GM18858 (cell line): ENCODE measurements around the gene ADAM19.
"Not testable (repeated sequence)": the region's sequence is repeated elsewhere in the genome, so short reads cannot be mapped to it uniquely, and the experiment has no call there.

ENCODE experiments used
- ATAC-seq: cut with Tn5 transposase; IDR thresholded peaks from one replicate; pipeline ENCODE4 v1.9.1; 2021; ENCODE audit not compliant: unreplicated experiment

ADAM19 gene

DNA sequence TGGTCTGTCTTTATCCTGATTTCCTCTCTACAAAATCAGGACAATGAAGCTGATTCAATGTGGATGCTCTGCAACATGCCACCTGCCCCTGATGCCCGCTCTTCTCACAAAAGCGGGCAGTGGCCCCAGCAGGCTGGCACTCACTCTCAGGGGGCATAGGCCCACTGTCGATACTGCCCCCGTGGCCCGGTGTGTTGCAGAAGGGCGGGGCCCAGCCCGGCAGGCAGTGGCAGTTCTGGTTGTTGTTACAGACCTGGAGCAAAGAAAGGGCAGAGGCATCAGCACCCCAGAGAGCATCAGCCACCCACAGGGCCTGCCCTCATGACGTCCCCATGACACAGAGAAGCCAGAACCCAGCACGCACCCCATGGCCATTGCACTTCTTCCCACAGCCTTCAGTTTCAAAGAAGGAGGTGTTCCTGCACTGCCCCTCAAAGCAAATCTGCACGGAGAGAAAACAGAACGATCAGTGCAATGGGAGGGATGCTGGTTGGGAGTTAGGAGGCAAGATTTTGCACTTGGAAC lies 84.0 kb downstream of the ADAM19 start:
- no peak for ATAC-seq

DNA sequence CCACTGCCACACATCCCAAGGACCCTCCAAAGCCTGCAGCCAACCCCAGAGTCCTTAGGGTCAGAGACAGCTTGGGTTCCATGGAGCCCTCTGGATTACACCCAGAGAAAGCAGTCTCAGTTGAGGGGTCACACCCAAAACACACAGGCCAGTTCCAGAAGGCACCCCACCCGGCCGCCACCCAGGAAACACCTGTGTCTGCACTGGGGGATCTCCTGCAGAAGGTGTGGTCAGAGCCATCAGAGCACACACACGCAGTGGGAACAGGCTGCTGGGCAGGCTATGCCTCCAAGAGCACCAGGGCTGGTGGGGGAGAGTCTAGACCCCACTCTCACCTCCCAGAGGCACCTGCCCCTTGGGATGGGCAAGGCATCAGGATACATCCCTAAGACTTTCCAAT lies 88.2 kb downstream of the ADAM19 start:
- ATAC-seq = no peak

DNA sequence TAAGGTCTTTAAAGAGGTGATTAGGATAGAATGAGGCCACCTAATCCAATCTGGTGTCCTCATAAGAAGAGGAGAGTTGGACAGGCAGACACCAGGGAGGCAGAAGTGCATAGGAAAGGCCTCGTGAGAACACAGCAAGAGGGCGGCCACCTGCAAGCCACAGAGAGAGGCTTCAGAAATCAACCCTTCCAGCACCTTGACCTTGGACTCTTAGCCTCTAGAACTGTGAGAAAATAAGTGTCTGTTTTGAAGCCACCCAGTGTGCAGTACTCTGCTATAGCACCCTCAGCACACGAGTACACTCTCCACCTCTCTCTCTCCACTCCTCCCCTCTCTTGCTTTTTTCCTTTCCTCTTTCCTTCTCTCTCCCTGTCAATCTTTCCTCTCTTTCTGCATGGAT lies 88.7 kb downstream of the ADAM19 start:
- peak; percentile 36 for ATAC-seq

DNA sequence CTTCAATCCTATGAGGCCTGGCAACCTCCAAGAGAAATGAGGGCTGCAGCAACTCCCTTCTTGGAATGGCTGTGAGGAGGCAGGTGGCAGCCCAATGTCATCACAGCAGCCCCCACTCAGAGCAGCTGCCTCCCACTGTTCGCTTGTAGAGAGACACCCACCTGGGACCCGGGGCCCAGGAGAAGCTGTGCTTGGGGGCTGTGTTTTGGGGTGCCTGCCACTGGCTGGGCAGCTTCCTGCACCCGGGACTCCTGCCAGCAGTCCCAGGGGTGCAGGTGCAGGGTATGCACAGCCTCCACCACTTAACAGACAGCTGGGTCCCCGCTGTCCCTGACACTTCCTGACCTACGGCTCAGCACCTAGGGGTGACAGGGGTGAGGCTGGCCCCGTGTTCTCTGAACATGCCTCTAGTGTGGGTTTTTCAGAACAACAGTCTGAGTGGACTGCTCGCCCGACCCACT lies 89.3 kb downstream of the ADAM19 start:
- peak; percentile 25 for ATAC-seq

DNA sequence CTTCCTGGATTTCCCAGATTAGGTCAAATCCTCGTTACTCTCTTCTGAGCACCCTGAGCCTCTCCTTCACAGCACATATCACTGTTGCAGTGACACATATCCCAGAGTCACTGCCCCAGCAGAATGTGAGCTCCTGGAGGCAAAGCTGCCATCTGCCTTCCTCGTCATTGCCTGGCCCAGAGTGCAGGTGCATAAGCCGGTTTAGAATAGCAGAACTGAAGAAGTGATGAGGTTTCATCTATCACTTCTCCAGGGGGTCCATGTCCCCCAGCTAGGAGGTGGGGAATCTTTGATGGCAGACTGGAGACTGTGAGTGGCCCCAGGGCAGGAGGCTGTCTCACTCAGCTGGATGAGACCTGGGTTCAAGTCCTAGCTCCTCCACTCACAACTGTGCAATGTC lies 89.8 kb downstream of the ADAM19 start:
- peak; percentile 39 for ATAC-seq

DNA sequence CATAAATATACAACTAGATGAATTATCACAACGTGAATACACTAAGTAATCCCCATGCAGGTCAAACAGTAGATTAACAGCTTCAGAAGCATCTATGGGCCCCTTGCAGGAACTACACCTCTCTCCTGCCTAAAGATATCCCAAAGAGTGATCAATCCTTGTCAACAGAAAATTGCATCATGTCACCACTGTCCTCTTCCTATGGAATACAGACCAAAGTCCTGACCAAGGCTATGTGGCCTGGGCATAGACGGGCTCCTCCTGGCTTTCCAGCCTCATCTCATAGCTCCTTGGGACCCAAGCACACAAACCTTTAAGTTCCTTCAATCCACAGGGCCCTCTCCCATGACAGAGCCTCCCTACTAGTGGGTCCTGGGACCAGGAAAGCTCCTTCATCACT lies 90.2 kb downstream of the ADAM19 start:
- ATAC-seq = no peak

DNA sequence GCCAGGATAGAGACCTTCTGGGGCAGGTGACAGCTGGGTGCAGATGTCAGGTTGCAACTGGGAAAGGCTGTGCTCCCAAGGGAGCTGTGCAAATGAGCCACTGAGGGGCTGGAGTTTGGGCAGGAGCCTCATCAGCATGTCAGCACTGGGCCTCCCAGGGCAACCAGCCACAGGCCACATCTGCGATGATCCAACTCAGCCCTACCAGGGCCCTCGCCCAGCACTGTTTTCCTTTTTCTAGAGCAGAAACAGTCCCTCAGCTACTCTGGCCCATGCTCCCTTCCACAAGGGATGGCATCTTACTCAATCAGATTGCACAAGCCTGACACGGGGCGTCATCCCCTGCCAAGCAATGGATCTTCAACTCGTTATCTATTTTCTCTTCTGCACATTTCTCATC lies 90.8 kb downstream of the ADAM19 start:
- ATAC-seq = no peak

DNA sequence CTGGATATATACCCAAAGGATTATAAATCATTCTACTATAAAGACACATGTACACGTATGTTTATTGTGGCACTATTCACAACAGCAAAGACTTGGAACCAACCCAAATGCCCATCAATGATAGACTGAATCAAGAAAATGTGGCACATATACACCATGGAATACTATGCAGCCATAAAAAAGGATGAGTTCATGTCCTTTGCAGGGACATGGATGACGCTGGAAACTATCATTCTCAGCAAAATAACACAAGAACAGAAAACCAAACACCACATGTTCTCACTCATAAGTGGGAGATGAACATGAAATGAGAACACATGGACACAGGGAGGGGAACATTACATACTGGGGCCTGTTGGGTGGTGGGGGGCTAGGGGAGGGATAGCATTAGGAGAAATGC lies 92.9 kb downstream of the ADAM19 start:
- ATAC-seq = not testable (repeated sequence)

DNA sequence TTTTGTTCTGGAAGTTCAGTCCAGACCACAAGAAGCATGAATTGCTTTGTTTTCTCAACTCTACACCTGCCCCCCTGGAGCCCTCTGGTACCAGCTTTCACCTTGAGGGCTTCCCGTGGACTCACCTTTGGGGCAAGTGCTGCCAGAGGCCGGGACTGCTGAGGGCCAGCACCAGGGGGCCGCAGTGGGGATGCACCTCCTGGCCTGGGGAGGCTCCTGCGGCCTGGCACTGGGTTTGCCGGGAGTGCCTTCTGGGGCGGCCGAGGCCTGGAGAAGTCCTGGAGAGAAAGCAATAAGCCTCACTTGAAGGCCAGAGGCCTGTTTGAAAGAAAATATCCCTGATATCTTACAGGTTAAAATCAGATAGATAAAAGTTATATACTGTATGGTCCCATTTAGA lies 93.9 kb downstream of the ADAM19 start:
- no peak for ATAC-seq

DNA sequence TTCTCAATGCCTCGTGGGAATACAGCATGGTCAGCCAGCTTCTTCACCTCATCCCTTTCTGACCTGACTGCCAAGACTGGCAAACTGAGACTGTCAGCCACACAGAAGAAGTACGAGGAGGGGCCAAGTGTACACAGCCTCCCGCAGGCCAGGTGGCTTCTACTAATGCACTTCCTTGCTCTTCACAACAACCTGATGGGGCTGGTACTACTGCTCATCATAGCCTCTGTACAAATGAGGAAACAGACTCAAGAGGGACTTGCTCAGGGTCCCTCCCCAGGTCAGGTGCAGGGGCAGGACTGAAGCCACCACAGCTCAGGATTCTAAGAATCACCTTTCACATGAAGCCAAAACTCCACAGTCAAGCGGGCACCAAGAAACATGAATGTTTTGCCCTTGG lies 94.3 kb downstream of the ADAM19 start:
- ATAC-seq = no peak

DNA sequence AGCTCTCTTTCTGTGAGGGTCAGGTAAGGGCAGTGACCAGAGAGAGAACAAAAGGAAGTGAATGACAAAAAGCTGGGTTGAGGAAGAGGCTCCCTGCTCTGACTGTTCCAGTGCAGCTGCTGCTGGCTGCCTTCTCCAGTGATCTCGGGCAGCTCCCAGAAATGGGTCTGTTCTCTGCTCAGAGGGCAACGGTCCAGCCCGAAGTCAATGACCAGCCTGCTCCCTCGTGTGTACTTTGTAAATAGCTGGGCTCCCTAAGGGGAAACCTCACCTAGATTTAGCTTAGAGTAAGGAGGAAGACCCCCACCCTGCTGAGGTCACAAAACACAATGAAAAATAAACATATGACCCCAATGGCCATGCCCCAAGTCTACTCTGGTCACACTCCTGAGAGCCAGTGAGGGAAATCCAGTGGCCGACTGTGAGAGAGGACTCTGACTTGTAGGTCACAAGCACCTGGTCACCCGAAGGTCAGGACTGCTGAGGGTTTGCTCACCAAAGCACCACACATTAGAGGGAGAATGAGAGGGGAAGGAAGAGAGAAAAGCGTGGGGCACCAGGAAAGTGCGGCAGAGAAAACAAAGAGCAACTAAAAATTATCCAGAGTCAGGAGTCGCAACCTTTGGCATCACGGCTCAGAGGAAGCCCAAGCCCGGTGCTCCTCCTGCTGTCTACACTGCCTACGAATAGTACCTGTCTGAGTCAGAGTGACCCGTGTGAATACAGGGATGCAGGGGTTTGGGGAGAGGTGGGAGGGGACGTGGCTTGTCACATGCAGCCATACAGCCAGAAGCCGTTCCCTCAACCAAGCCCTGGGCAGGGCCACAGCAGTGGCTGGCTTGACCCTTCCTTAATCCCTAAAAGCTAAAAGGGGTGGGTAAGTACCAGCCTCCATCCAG lies 95.7 kb downstream of the ADAM19 start:
- ATAC-seq = no peak

DNA sequence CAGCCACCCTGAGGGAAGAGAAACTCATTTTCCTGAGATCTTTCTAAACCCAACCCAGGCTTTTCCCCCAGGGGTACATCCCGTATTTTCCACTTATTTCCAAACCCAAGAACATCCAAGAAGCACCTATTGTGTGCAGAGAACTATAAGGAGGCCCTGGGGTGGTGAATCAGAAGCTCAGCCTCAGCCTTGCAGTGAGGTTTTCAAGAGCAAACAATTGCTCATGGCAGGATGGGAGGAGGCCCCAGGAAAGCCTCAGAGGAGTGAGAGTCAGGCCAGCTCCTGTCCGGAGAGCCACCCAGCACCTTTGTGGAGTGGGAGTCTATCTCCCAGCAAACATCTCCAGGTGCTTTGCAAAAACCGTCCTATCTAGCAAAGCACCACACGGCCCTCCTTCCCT lies 96.4 kb downstream of the ADAM19 start:
- no peak for ATAC-seq

DNA sequence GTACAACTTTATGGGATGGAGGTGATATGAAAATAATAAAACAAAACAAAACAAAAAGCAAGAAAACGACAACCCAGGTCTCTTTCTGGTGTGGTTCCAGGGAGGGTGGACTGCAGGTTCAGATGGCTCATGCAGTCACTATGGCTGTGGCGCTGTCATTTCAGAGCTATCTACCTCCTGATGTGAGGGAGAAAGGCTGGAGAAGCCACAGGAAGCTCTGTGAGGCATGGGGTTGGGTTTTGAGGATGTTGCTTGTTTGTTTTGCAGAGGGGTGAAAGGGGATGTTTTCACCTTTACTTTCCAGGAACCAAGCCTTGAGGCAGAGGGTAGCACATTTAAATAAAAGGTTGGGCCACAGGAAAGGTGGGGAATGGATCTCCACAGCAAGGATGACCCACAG lies 96.8 kb downstream of the ADAM19 start:
- no peak for ATAC-seq

DNA sequence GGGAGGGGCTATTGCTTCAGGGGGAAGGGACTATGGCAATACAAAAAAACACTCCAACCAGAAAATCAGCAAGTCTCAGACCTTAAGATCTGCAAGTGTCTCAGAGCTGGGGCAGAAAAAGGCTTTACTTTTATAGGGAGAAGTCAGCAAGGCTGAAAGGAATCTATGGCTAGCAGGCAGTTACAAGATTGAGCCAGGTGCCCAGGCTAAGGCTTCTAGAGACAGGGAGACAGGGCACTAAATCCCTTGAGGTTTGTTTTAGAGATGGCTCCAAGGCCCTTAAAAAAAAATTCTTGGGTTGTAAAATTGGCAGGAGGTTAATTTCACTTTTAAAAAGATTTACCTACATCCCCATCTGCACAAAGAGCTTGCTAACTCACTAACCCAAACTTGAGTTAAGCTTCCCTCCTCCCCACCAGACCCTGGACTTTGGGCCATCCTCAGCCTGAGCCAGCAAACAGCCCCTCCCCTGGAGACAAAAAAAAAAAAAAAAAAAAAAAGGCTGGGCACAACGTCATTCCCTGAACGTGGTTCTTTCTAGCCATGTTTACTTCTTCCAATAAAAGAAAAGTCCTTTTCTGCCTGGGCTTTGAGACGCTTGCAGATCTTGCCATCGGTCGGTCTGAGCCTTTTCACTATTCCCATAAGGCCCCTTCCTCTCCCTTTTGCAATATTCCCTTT lies 97.6 kb downstream of the ADAM19 start:
- ATAC-seq = no peak

DNA sequence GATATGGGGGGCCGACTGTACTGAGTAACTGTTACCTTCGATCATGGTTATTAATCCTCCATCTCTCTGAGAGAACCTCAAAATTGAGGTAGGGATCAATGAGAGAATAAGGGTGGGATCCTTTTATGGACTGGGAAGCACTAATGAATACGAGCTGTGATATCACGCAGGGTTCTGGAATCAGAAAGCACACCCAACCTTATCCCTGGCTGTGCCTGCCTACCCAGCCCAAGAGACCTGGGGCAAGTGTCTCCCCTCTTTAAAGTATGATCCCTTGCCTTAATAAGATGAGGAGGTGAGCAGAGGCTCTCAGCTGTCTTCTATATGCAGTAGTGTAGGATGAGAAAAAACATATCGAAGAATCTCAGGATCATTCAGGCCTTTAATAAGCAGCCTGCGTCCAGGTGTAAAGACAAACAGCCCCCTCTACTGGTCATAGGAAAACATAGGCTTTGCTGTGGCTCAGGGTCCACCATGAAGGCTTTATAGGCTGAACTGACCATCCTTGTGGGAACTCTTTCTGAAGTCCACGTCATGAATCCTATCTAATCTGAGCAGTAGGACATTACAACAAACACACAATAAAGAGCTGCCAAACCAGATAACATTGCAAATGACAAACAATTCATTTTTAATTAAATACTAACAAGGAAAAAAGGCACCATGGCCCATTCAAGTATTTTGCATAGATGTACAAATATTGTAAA lies 98.7 kb downstream of the ADAM19 start:
- no peak for ATAC-seq

DNA sequence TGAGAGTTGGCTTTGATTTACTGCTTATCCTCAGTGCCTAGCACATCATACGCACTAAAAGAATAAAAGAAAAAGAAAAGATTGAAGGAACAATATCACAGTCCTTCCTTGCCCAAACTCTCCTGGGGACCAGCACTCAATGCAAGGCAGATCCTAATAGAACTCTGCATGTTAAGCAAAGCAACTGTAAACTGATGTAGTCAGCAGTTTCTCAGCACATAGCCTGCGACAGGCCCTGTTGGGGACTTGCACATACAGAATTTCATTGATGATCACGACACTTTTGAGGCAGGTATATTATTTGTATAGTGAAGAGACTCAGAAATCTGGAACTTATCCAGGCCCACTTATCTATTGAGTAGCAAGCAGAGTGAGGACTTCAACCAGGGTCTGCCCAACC lies 100.1 kb downstream of the ADAM19 start:
- ATAC-seq = no peak

DNA sequence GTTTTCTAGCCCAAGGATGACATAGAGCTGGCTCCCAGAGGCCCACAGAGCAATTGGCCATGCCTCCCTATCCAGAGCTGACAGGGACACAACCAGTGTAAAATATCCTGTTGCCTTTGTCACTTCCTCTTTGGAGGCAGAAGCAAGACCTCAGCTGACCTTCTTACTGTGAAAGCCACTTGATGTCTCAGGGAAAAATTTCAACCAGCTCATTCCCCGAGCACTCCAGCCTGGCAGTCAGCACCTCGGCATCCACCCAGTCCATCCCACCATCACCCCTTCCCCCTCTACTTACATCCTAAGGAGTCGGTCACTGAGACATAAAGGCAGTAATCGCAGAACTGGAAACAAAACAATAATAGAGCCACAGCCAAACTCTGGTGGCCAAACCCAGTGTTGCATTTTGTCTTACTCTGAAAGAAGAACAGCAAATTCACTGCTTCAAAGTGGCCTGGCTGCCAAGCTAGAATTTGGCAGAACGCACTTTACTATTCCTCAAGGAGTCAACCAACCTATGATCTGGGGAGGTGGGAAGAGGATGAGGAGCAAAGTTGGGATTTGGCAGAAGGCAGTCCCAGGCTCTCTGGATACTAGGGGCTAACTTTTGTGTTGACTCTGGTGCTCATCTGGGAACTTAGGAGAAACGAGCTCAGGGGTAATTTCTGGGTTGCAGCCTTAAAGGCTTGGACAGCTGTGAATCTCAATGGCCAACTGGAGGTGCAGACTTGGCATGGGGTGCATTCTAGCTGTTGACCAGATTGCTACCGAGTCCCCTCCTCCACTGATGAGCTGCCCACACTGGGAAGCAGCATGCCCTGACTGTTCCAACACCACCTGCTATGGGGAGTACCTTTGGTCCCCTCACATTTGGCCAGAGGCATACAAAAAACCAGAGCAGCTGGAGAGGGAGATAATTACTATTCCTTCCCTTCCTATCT lies 101.9 kb downstream of the ADAM19 start:
- no peak for ATAC-seq

DNA sequence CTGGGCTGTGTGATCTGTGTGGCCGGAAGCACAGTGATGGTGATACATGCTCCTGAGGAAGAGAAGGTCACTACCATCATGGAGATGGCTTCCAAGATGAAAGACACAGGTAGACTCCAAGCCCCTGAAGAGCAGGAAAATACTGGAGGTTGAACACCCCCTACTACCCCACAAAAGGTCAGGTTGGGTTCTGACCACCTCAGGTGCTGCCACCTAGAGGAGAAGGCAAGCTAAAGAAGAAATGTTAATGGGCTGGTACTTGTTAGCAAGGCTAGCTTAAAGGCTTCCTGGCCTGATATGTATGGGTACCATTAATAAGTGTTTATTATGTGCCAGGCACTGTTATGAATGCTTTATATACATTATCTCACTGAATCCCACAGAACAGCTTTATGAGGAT lies 103.9 kb downstream of the ADAM19 start:
- no peak for ATAC-seq

DNA sequence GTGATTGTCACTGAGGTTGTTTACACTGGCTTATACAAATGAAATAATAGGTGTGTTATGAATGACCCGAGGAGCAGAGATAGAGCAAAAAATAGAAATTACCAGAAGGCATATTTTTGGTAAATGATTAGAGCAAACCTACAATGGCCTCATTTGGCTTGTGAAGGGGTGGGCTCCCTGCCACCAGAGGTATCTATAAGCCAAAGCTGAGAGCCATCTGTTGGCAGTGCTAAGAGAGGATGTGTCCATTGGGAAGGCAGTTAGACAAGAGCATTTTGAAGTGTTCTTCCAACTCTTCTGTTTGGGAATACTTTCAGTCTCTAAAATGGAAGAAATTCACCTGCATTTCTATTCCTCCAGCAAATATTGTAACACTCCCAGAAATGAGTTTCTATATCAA lies 104.9 kb downstream of the ADAM19 start:
- ATAC-seq = no peak

DNA sequence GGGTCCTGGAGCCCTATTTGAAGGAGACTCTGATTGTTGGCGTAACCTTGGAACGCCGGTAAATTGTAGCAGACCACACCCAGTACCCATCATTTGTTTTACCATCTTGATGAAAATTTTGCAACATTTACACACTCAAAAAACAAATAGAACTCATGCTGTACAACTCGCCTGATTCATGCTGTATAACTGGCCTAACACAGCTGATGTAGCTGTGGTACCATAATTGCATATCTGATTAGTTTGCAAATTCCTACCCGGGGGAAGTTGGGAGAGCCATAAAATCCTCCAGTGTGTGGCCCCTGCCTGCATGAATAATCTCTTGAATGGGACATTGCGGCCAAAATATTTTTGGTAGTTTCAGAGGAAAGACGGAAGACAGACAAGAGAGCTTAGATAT lies 105.9 kb downstream of the ADAM19 start:
- no peak for ATAC-seq
